CD14-positive monocyte (primary cell): ENCODE measurements around the gene ZP1. TPM values are rescaled to one million over a fixed set of nuclear protein-coding genes. Genes with fewer than 3 reads are reported as not detected.
"Not testable (repeated sequence)": the region's sequence is repeated elsewhere in the genome, so short reads cannot be mapped to it uniquely, and the experiment has no call there.

Source experiments
- DNase-seq, 3 donors: peaks; one replicate each; pipeline ENCODE4 v3.0.0-alpha.2; 2011 to 2022
- H2AFZ ChIP-seq: 2 replicates; pipeline ENCODE4 v1.6.0; 2012; ENCODE audit warnings: mild to moderate bottlenecking, low read depth, low read length, inconsistent platforms; ENCODE audit not compliant: insufficient read depth, poor library complexity, severe bottlenecking
- H3K27ac ChIP-seq, 2 donors: 1 replicate in 1 of 2; 2 replicates in 1 of 2; pipeline ENCODE4 v1.5.1; 2012 to 2013; ENCODE audit warnings: low read length in 2 of 2, control low read depth in 1 of 2, inconsistent platforms in 1 of 2, low read depth in 1 of 2, mild to moderate bottlenecking in 1 of 2
- H3K27me3 ChIP-seq, 2 donors: one replicate each; pipeline versions ENCODE4 v1.6.0 to v1.6.1; 2011 to 2013; ENCODE audit warnings: low read length in 2 of 2; ENCODE audit not compliant: control insufficient read depth in 2 of 2, insufficient read depth in 2 of 2
- H3K36me3 ChIP-seq, 2 donors: replicated peaks in 1 of 2; 1 replicate in 1 of 2; 2 replicates in 1 of 2; pipeline versions ENCODE4 v1.5.1 to v1.6.1; 2012 to 2013; ENCODE audit warnings: low read length in 2 of 2, control low read depth in 1 of 2, inconsistent platforms in 1 of 2, mild to moderate bottlenecking in 1 of 2; ENCODE audit not compliant: insufficient read depth in 2 of 2, control insufficient read depth in 1 of 2
- H3K4me1 ChIP-seq, 2 donors: 1 replicate in 1 of 2; 2 replicates in 1 of 2; pipeline versions ENCODE4 v1.5.1 to v1.6.1; 2012 to 2013; ENCODE audit warnings: low read length in 2 of 2, control low read depth in 1 of 2, inconsistent platforms in 1 of 2, mild to moderate bottlenecking in 1 of 2, moderate library complexity in 1 of 2; ENCODE audit not compliant: insufficient read depth in 2 of 2, control insufficient read depth in 1 of 2
- H3K4me2 ChIP-seq: replicated peaks from 2 replicates; pipeline ENCODE3; 2012; ENCODE audit warnings: low read length, moderate library complexity, mild to moderate bottlenecking; ENCODE audit not compliant: poor library complexity, severe bottlenecking; ENCODE audit errors: extremely low read depth
- H3K4me3 ChIP-seq, 3 experiments: fragments of 200-600 bp in 1 of 3; sonication (generic) in 1 of 3; replicated peaks in 1 of 3; 1 replicate in 2 of 3; 2 replicates in 1 of 3; pipeline ENCODE4 v1.5.1; 2011 to 2013; ENCODE audit warnings: low read length in 3 of 3, mild to moderate bottlenecking in 3 of 3, control low read depth in 2 of 3, low read depth in 2 of 3, inconsistent platforms in 1 of 3, moderate library complexity in 1 of 3
- H3K79me2 ChIP-seq: 2 replicates; pipeline ENCODE4 v1.6.0; 2012; ENCODE audit warnings: mild to moderate bottlenecking, control low read depth, inconsistent platforms, low read length, moderate library complexity; ENCODE audit not compliant: insufficient read depth
- H3K9ac ChIP-seq: 2 replicates; pipeline ENCODE4 v1.6.0; 2017; ENCODE audit warnings: low read length, mild to moderate bottlenecking; ENCODE audit not compliant: insufficient read depth, poor library complexity, severe bottlenecking
- H3K9me3 ChIP-seq, 2 donors: replicated peaks in 1 of 2; 1 replicate in 1 of 2; 2 replicates in 1 of 2; pipeline versions ENCODE4 v1.5.1 to v1.6.1; 2012 to 2013; ENCODE audit warnings: low read length in 2 of 2, control low read depth in 1 of 2; ENCODE audit not compliant: control insufficient read depth in 1 of 2, insufficient read depth in 1 of 2
- H4K20me1 ChIP-seq: 2 replicates; pipeline ENCODE4 v1.6.0; 2012; ENCODE audit warnings: mild to moderate bottlenecking, low read length, control low read depth, moderate library complexity; ENCODE audit not compliant: insufficient read depth
- H3K27ac Mint-ChIP-seq, 7 donors: one replicate each; pipeline ENCODE4 v1.8.0; 2020; ENCODE audit warnings: mild to moderate bottlenecking in 7 of 7, mixed read lengths in 7 of 7, moderate library complexity in 6 of 7, inconsistent platforms in 2 of 7
- H3K27me3 Mint-ChIP-seq, 3 donors: one replicate each; pipeline ENCODE4 v1.8.0; 2021 to 2022; ENCODE audit warnings: low read depth in 3 of 3, mild to moderate bottlenecking in 3 of 3, mixed read lengths in 3 of 3, moderate library complexity in 3 of 3, inconsistent platforms in 1 of 3
- H3K36me3 Mint-ChIP-seq, 2 donors: one replicate each; pipeline ENCODE4 v1.8.0; 2020; ENCODE audit warnings: mixed read lengths in 2 of 2, inconsistent platforms in 1 of 2, mild to moderate bottlenecking in 1 of 2
- H3K4me1 Mint-ChIP-seq: one replicate; pipeline ENCODE4 v1.8.0; 2020; ENCODE audit warnings: mild to moderate bottlenecking, mixed read lengths
- H3K4me3 Mint-ChIP-seq, 2 donors: one replicate each; pipeline ENCODE4 v1.8.0; 2020; ENCODE audit warnings: mild to moderate bottlenecking in 2 of 2, mixed read lengths in 2 of 2, moderate library complexity in 1 of 2
- H3K9me3 Mint-ChIP-seq, 7 donors: one replicate each; pipeline ENCODE4 v1.8.0; 2020 to 2022; ENCODE audit warnings: mixed read lengths in 7 of 7, mild to moderate bottlenecking in 6 of 7, moderate library complexity in 6 of 7, inconsistent platforms in 2 of 7
- CTCF ChIP-seq: fragments of 200-600 bp; IDR thresholded peaks from one replicate; pipeline ENCODE4 v1.8.0; 2022; ENCODE audit warnings: antibody characterized with exemption, mild to moderate bottlenecking
- WGBS: methylation state at CpG from one replicate; pipeline ENCODE4 v1.1.5; 2013; ENCODE audit warnings: missing lambda C conversion rate; ENCODE audit not compliant: insufficient coverage; 5-methylcytosine and 5-hydroxymethylcytosine counted together
- intact Hi-C, 2 donors: fragments of 100-400 bp; cut with micrococcal nuclease; formaldehyde crosslinking; loops; one replicate each; pipeline versions ENCODE4 v1.15.0 to v1.15.1; 2023
- polyA plus RNA-seq, 3 donors: library from polyadenylated mRNA; depleted of rRNA in 1 of 3; unstranded in 2 of 3; stranded (reverse) in 1 of 3; fragments of 300-500 nt in 2 of 3; fragments of >200 nt in 1 of 3; fragmentation: Illumina TruSeq in 2 of 3; gene quantifications; 1 replicate in 2 of 3; 2 replicates in 1 of 3; pipeline ENCODE4 v1.2.3, GENCODE V29; 2012 to 2021

Gene ZP1
- polyA plus RNA-seq, 3 donors: 0.09 to 0.40 TPM; not detected in 1

GRCh38 chr11:60821827-60822599 lies 45.3 kb upstream of the ZP1 start:
- no peaks in the 10 kb centered on the region for H3K27me3 ChIP-seq
- H3K27me3 Mint-ChIP-seq: peaks cover 0 to 5% (median 5%) of the 10 kb centered on the region in 3 donors
- intact Hi-C loops: no loop called here
- no peak for DNase-seq
- WGBS: 28% methylated on average over 4 of the region's 15 CpGs
- no peak for TF ChIP-seq CTCF
- H4K20me1 ChIP-seq: no peaks in the 10 kb centered on the region
- H3K9ac ChIP-seq: no peak overlapping the region
- no peak overlapping the region for H3K4me3 Mint-ChIP-seq
- H3K27ac ChIP-seq: no peak overlapping the region
- H3K4me3 ChIP-seq: no peak overlapping the region
- no peak overlapping the region for H2AFZ ChIP-seq
- H3K79me2 ChIP-seq: no peaks in the 10 kb centered on the region
- no peaks in the 10 kb centered on the region for H3K36me3 ChIP-seq
- H3K4me1 Mint-ChIP-seq: no peaks in the 10 kb centered on the region
- no peaks in the 10 kb centered on the region for H3K36me3 Mint-ChIP-seq
- H3K4me2 ChIP-seq: no peak overlapping the region
- peaks cover 4 to 7% of the 10 kb centered on the region in 2 donors for H3K9me3 ChIP-seq
- H3K27ac Mint-ChIP-seq: no peak overlapping the region
- no peaks in the 10 kb centered on the region for H3K4me1 ChIP-seq
- peaks cover 0 to 9% (median 7%) of the 10 kb centered on the region in 7 donors for H3K9me3 Mint-ChIP-seq

- H3K9ac ChIP-seq, H3K36me3 Mint-ChIP-seq, H3K4me1 Mint-ChIP-seq, DNase-seq, H2AFZ ChIP-seq, H3K4me1 ChIP-seq, H3K27me3 ChIP-seq, intact Hi-C loops, H4K20me1 ChIP-seq, H3K9me3 Mint-ChIP-seq, H3K4me3 ChIP-seq, H3K27ac Mint-ChIP-seq, H3K79me2 ChIP-seq, H3K9me3 ChIP-seq, H3K4me3 Mint-ChIP-seq, H3K4me2 ChIP-seq, H3K27me3 Mint-ChIP-seq, H3K36me3 ChIP-seq, H3K27ac ChIP-seq: not testable (repeated sequence)
- WGBS: 96% methylated on average over 4 of the region's 5 CpGs
Observed at GRCh38 chr11:60823745-60824306, 43.5 kb upstream of the ZP1 start.
